NCI-H2029 treated with DMSO at 0.1 percent for 48 hours (cell line): Measurements from ENCODE around the gene FBLN5.
A peak's percentile ranks its signal among the peaks of the same experiment; 100 is the strongest.
"Not testable (repeated sequence)": the region's sequence is repeated elsewhere in the genome, so short reads cannot be mapped to it uniquely, and the experiment has no call there.

Experiments
- DNase-seq: peaks from one replicate; lab custom pipeline; 2025; lab: John Stamatoyannopoulos, UW

The FBLN5 gene

DNA sequence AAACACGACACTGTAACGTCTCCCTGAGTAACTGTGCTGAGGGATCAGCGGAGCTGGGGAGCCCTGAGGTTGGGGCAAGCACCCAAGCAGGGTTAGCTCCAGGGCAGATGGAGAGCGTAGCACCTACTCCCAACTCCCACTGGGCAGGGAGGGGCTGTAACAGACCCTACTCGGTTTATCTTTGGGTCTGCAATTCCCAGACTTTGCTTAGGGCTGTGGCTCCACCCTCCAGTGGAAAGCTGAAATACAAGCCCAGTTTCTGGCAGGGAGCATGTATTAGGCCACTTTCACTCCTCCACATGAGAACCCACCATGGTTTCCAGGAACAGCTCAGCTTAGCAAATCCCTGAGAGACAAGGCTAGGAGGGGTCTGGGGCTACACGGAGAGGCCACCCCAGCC is 62.8 kb downstream of the FBLN5 start:
- no peak for DNase-seq

DNA sequence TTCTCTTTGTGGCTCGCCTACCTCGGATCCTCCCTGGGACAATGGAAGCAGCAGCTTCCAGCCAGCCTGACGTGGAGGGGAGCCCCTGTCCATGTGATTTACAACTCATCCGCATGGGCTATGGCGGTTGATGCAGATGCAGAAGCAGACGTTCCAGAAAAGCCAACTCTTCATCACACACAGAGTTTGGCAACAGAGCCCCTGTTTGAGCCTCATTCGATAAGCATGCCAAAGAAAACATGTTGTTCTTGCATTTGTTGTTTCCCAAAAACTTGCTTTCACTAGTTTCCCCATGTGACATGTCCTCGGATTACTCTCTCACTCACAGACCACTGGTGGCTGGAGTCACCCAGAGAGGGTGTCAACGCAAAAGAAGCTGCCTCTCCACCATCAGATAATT is 63.7 kb downstream of the FBLN5 start:
- no peak for DNase-seq

DNA sequence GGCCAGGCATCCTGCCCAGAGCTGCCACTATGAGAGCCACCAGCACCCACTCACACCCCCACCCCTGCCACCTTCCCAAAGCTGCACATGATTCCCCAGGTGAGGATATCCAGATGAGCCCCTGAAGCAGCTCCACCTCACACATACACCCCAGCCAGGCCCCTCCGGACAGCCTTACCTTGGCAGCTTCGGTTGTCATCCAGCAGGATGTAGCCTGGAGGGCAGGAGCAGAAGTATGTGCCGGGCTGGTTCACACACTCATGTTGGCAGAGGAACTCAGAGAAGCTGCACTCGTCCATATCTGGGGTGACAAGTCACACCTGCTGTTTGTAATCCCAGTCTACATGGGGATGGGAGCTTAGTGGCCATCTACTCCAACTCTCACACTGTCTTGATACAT is 64.7 kb downstream of the FBLN5 start:
- no peak for DNase-seq

DNA sequence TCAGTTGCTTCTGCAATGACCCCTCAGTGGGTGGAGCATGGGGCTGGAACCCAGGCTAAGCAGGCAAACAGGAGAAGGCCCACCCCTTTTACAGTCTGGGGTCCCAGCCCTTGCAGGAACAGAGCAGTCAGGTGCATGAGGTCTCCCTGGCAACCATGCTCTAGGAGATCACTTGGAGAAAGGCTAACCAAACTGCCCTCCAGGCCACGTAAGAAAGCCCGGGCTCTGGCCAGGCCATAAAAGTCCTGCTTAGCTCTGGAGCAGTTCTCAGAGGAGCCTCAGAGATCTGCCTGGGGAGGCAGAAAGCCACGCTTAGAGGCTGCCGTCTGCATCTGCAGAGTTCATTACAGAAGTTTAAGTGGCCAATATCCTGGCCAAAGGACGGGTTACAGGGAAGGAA is 65.1 kb downstream of the FBLN5 start:
- DNase-seq = no peak

DNA sequence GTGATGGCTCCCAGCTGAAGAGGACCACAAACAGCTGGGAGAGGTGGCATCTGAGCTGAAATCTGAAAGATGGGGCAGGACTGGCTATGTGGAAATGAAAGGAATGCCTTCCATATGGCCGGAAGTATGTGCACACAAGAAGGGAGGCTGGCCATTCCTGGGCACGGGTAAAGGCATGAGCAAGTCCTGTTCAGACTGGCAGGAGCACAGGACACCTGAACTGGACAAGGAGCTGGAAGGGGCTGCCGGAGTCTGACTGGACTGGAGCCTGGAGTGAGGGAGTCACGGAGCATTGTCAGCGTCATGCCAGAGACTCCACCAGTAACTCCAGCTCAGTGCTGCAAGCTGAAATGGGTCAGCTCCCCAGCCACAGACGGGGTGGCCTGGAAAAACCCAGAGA is 68.3 kb downstream of the FBLN5 start:
- no peak for DNase-seq

DNA sequence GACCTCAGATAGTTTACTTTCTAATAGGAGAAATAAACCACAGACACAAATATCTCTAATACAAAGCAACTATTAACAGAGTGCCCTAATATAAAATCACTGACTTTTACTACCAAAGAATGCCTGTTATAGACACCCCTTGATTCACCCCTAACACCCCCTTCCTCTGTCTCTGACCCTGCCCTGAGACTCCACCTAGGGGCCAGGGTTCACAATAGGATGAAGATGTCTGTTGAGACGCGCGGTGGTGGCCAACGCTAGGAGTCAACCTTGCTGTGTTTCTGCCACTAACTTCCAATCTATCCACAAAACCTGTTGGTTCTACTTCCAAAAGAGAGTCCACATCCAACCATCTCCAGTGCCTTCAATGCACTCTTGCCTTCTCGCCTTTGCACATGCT is 69.2 kb downstream of the FBLN5 start:
- DNase-seq = no peak

DNA sequence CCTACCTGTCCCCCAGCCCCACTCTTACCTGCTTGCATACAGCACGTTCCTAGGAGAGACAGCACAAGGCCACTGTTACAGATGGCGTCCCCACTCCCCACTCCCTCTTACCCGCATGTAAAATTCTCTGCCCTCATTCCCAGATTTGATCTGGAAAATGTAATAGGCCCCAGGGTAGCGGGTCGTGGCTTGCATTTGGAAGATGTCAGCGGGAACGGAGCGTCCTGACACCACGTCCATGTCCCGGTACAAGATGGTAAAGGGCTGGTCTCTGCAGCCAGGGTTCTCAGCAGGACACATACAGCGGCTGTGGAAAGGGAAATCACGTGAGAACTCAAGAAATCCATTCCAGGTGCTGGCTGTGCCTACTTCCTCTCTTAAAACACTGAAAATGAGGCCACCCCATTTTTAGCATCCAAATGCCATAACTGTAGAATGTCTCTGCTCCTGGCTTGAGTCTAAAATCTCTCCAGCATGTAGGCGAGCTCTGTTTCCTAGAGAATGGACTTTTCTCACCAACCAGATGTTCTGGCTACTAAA is 70.0 kb downstream of the FBLN5 start:
- DNase-seq = no peak

DNA sequence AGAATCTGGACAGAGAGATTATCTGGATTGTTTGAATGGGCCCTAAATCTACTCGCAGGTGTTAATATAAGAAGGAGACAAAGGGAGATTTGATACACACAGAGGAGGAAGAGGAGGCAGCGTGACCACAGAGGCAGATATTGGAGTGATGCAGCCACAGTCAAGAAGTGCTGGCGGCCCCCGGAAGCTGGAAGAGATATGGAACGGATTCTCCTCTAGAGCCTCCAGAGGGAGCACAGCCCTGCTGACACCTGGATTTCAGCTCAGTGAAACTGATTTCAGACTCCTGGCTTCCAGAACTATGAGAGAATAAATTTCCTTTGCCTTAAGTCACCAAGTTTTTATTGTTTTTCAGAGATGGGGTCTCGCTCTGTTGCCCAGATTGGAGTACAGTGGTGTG is 71.0 kb downstream of the FBLN5 start:
- DNase-seq = no peak

DNA sequence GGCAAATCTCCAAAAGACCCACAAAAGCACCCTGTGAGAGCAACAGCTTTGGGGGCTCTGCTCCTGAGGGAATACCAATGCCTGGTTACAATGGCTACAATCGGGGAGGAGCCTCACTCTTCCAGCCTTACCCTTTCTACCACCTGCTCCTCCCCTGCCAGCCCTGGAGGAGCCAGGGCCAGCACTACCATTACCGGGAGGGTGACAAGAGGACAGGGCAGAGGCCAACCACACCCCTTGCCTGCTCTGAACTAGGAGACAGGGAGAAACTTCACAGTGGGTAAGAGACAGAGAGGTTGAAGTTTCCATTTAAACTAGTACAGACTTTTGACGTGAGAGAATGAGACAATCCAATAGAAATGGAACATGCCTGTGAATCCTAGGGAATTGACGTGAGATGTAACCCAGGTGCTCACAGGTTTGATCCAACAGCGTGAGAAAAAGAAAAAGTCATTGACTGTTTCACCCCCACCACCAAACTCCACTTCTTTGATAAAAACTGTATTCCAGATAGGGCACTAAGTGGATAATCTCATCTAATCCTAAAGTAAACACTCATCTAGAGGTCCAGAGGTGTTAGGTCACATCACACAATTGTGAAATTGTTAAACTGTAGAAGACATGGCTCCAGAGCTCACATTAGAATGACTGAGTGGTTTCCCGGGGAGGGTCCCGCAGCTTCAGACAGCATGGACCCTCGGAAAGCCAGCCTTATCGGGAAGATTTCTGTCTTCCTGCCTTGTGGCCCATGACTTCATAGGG is 71.8 kb downstream of the FBLN5 start:
- DNase-seq = no peak

DNA sequence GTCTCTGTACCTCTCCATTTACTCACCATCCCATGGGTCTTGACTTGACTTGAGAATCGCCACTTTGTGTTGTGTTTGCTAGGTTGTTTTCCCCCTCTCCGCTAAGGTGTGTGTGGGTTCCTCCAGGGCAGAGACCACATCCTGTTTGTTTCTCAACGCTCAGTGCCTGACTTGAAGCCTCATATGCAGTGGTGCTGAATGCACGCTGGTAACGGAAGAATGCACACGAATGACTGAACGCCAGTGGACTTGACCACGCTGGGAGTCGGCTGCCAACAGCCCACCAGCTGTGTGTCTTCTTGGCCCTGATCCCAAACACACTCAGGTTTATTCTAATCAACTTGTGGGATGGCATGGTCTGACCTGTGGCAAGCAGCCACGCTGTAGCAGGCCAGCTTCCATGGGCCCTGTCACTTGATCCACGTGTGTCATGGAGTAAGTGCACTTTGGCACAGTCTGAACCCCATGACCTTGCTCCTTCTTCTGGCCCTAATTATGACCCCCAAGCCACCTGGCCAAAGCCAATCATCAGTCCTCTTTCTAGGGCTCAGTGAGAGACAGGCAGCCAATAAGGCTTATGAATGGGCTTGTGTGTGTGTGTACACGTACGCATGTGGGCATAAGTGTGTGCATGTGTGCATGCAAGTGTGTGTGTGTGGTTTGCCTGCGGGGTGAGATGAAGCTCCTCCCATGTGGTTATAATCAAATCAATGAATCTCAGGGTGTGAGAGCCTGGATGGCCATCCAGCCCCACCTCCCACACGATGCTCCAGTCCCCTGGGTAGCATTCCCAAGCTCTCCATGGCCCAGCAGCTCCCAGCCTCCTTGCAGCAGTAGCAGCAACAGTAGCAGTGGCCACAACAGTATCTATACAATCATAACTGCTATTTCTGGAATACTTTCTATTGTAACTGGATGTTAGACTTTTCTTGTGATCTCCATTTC is 73.8 kb downstream of the FBLN5 start:
- peak; percentile 51 for DNase-seq

DNA sequence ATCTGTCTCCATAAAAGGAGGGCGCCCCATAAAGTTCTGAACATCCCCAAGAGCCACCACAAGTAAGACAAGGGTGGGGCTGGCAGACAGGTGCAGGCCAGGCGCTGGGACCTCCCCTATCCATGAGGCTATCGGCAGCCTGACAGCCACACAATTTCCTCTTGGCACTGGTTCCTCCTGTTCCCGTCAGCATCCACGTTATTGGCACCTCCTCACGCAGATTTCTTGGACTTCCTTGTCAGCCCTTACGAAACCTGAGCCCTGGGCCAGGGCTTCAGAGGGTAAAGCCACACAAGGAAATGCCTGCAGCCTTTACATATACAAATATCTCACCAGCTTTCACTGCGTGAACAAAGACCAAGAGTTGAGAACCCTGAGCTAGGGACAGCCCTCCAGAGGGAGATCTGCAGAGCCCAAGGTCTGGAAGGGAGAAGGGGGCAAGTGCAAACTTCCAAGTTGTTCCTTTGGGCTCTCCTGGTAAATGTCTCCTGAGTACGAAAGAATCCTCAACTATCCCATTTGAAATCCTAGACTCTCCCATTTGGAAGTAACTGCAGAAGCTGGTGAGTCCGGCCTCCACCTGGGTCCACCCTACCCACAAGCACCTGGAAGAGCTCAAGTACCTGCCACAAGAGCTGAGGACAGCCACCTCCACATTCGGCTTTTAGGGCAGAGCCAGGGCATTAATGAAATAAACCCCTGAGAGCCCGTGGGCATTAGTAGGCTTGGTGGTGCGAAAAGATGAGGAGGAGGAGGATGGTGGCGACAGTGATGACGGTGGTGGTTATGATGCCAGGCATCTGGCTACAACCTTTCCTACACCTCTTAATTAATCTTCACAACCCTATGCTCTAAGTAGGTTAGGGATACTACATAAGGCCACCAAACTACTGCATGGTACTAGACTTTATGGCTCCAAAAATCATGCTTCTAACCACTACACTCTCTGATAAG is 74.7 kb downstream of the FBLN5 start:
- peak; percentile 72 for DNase-seq

DNA sequence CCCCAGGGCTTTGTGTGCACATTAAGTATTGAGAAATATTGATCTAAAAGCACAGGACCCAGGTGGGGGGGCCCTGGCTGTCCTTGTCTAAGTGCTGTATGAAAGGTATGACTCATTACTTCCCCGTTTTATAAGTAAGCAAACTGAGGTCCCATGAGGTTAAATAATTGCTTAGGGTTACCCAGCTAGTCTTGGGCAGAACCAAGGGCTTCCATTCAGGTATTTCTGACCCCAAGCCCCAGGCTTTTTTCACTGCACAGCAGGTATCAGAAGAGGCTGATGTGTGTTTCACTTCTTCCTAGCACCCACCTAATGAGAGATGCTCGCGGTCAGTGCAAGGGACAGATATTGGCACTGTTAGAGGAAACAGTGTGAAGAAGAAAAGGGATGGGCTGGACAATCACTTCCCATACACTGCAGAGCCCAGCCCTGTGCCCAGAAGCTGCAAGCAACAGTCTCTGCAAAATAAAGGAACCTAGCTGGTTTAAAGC is 75.4 kb downstream of the FBLN5 start:
- DNase-seq = no peak

DNA sequence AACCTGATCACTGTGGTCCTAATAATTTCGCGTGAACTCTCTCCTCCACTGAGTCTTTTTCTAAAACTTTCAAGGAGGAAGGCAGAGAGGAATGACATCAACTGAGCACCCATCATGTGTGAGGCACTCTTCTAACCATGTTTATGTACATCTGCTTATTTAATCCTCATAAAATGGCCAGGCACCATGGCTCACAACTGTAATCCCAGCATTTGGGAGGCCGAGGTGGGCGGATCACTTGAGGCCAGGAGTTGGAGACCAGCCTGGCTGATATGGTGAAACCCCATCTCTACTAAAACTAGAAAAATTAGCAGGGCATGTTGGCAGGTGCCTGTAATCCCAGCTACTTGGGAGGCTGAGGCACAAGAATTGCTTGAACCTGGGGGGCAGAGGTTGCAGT is 76.1 kb downstream of the FBLN5 start:
- DNase-seq = not testable (repeated sequence)

DNA sequence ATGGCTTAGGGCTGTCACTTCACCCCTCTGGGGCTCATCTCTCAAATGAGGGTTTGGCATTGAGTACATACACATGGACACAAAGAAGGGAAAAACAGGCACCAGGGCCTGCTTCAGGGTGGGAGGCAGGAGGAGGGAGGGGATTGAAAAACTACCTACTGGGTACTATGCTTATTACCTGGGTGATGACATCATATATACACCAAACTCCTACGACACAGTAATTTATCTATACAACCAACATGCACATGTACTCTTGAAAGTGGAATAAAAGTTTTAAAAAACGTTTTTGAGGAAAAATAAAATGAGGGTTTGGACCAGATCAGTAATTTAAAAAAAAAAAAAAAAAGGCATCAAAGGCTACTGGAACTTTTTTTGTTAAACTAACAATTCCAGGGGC is 76.6 kb downstream of the FBLN5 start:
- DNase-seq = no peak

DNA sequence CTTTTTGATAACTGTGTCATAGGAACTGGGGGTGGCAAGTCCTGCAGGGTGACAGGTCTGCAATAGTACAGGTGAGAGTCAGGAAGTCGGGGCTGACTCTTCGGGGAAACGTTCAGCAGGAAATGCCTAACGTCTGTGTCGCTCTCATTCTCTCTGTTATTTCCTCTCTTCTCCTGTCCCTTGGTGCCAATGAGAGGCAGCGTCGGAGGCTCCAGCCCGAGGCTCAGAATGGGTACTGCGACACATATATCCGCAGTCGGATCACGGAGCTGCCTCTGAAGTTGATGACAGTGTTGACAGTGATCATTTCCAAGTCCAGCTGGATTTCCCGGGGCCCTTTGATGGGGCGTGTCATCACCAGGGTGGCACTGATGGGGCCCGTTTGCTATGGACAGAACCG is 77.5 kb downstream of the FBLN5 start:
- no peak for DNase-seq

DNA sequence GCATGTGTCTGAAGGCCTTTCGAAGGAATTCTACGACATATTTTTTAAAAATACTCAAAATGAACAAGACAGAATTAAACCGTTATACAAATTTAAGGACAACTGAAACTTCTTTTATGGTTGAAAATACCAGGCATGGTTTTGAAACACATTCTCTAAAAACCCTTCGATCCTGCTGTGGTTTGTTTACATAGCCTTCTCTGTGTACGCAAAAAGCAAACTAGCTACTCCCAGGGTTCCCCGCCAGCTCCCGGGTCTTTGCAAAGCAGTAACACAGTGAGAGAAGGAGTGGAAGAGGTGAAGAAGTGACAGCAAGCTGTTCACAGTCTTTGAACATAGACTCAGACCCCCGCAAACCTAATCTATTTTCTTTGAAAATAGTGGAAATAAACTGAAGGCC is 77.9 kb downstream of the FBLN5 start:
- DNase-seq = no peak

DNA sequence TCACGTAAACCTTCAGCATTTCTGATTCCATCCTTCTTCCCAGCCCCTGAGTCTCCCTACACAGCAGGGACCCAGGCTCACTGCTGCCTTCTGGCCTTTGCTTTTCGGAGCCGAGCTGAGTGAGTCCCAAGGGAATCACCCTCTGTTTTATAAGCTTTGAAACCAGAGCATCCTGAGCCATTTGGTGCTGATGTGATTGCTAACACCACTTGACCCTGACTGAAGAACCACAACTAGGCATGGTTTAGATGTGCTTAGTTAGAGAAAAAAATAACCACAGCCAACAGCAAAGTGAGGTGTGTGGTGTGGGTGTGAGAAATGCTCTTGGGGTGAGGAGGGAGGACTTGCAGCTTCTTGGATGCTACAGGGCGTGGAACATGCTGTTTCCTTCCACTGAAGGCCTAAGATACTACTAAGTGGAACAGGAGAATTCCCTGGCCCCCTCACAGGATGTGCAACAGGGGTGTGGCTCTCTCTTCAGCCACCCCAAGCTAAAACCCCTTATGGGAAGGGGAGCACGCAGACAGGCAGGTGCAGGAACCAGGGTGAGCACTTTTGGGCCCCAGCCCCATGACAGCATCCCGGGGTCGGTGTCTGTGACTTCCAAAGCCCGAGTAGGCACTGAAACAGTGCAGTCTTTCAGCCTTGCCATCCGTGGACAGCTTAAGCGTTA is 80.0 kb downstream of the FBLN5 start, which contains the start of gene TC2N:
Gene TC2N, minus strand, starts transcription at position 221 of the 673 bp plus-strand sequence. CDS start 53,767 bp downstream, outside the sequence.
- DNase-seq = no peak

DNA sequence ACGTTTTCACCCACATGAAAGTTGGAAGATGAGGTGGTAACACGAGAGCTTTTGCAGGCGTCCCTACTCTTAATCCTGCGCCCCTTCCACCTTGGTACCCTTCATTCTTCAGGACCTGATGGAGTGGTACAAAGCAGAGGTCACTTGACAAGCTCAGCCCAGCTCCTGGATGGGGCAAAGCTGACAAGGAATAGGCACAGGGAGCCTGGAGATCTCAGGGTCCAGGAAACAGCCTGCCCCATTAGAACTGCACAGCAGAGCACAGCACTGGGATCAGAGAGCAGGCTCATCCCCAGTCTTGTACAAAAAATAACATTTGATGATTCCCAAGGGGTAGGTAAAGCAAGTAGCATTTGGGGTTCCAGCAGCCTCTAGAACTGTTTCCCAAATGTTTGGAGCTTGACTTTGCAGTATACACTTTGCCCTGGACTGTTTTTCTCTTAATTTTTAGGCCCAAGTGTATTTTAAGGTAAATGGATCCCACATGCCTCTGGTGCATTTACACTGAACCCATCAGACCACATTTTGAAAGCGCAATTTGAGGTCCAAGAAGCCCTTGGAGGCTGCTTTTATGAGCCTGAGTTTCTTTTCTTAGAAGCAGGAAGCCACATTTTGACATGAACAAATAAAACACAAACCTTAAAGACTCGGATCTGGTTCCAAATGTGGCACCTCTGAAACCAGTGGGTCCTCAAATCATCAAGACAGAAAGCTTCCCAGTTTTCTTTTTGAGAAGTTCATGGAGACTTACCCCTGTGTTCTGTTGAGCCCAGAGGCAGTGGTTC is 80.8 kb downstream of the FBLN5 start:
- DNase-seq = no peak

DNA sequence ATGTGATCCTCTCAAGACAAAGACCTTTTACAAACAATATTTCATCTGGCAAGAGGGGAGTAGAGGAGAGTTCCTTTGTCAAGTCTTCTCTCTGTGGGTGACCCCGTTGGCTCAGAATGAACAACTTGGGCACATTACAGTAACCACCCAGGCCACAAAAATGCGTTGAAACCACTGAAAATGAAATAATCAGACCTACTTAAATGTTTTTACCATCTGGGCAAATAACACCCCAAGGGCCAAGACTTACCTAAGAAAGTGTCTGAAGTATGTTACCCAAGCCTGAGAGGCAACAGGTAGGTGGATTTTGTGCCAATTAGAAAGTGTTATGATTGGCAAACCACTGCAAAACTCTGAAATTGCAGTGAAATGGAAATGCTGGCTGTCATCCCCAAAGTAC is 81.4 kb downstream of the FBLN5 start:
- DNase-seq = no peak

DNA sequence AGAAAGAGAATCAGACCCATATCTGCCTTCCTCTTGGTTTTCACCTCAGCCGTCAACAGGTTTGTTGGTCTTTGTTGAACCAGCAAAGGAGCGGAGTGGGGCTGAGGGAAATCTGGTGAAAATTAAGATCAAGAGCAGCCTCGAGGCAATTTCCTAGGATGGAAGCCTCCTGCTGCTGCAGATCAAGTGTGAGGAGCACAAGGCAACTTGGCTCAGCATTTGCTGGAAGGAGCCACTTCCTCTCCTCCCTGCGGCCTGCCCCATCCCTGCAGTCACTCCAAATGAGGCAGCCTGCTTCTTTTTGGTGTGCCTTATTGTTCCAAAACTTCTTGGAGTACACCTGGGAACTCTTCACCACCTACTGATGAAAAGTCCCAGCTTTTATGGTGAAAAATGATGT is 85.1 kb downstream of the FBLN5 start:
- no peak for DNase-seq
